RWPE1 (cell line): ENCODE data around the gene DPM3.
"Not testable (repeated sequence)": the region's sequence is repeated elsewhere in the genome, so short reads cannot be mapped to it uniquely, and the experiment has no call there.

ENCODE experiments used
- CTCF ChIA-PET: fragments of 350-600 bp; sonication (Branson Sonifier 250); formaldehyde crosslinking; extraction: SDS; loops from one replicate; lab custom pipeline; 2021; lab: Yijun Ruan, JAX
- POLR2A ChIA-PET: fragments of 400-600 bp; formaldehyde crosslinking; extraction: SDS; loops from one replicate; lab custom pipeline; 2020; ENCODE audit warnings: antibody characterized with exemption; ENCODE audit not compliant: low non-redundant PET; lab: Yijun Ruan, JAX
- DNase-seq: peaks from one replicate; pipeline ENCODE4 v3.0.0; 2012; ENCODE audit warnings: low spot score
- H3K27ac ChIP-seq: fragments of 450-650 bp; 2 replicates; pipeline ENCODE4 v1.5.1; 2017
- CTCF ChIP-seq: fragments of 450-650 bp; conservative IDR thresholded peaks from 2 replicates; pipeline ENCODE4 v1.5.1; 2017; ENCODE audit warnings: low read depth, mild to moderate bottlenecking

Gene DPM3

GRCh38 chr1:155139895-155140629 lies at the start of gene DPM3:
Gene DPM3 (minus strand): TSS chr1:155140531. CDS start chr1:155140240, 291 bp downstream.
- POLR2A ChIA-PET, result no interaction called here
- CTCF ChIA-PET, result interaction anchor here (1.2 kb wide), 2 partner anchors 28 to 89 kb away, joined by 3 to 6 read pairs; partner anchors contain the start of gene ADAM15
- TF ChIP-seq CTCF, result no peak
- peak within 1 kb of the TSS; percentile 90 for H3K27ac ChIP-seq
- peak; percentile 69 for DNase-seq

GRCh38 chr1:155189926-155190325 lies 49.6 kb upstream of the DPM3 start:
- DNase-seq, CTCF ChIA-PET, POLR2A ChIA-PET, H3K27ac ChIP-seq: not testable (repeated sequence)

- no peak for TF ChIP-seq CTCF
- POLR2A ChIA-PET, result no interaction called here
- no peak for DNase-seq
- CTCF ChIA-PET, result no interaction called here
- H3K27ac ChIP-seq, result peak overlapping the region; percentile 64; the same call in 1 of the 2 replicates
Measured at GRCh38 chr1:155188268-155188667, 47.9 kb upstream of the DPM3 start.

- TF ChIP-seq CTCF, result no peak
- H3K27ac ChIP-seq, result peak overlapping the region; percentile 64; the same call in 1 of the 2 replicates
- ChIA-PET POLR2A (no interaction called here), CTCF (interaction anchor here (0.6 kb wide), 1 partner anchor 19 kb away, joined by 7 read pairs; no protein-coding TSS in a partner anchor)
- no peak for DNase-seq
Measured at GRCh38 chr1:155187456-155187891, 47.1 kb upstream of the DPM3 start.

GRCh38 chr1:155186794-155187455 lies 46.6 kb upstream of the DPM3 start:
- H3K27ac ChIP-seq, result peak overlapping the region; percentile 64
- ChIA-PET CTCF (interaction anchor here (0.6 to 1.1 kb wide), 3 partner anchors 10 to 984 kb away, joined by 4 to 7 read pairs (median 4); no protein-coding TSS in a partner anchor), POLR2A (no interaction called here)
- no peak for TF ChIP-seq CTCF
- no peak for DNase-seq

- CTCF ChIA-PET, result interaction anchor here (0.8 to 1.1 kb wide), 2 partner anchors 9 to 983 kb away, joined by 4 read pairs; no protein-coding TSS in a partner anchor
- POLR2A ChIA-PET, result no interaction called here
- no peak for TF ChIP-seq CTCF
- DNase-seq, result no peak
- peak overlapping the region; percentile 64 for H3K27ac ChIP-seq
Measured at GRCh38 chr1:155186067-155186793, 45.9 kb upstream of the DPM3 start.
